ENCODE measurements around the gene RNF227. TPM values are rescaled to one million over a fixed set of nuclear protein-coding genes. Genes with fewer than 3 reads are reported as not detected.
A peak's percentile ranks its signal among the peaks of the same experiment; 100 is the strongest.

RNF227 gene
- total and polyA plus RNA-seq, 2 of the 8 experiments (the other 6 are each of a cell fraction or from before 2014, with no cell fraction given) = 0.63 to 1.7 TPM

- TF ChIP-seq RBBP5 (IDR thresholded peaks at IDR 0.05; ENCODE audit: borderline replicate concordance, low read depth, low read length) (no peak), TEAD4 (IDR thresholded peaks at IDR 0.05; ENCODE audit: low read depth, low read length) (no peak), USF2 (IDR thresholded peaks at IDR 0.05; ENCODE audit: low read length) (no peak), JUN (IDR thresholded peaks at IDR 0.05; ENCODE audit: low read depth, low read length) (peak; percentile 87), TCF12 (IDR thresholded peaks at IDR 0.05; ENCODE audit: low read depth, low read length) (no peak), CBX5 (IDR thresholded peaks at IDR 0.05; ENCODE audit: low read depth, low read length) (no peak), PHF8 (conservative IDR thresholded peaks at IDR 0.05; ENCODE audit: low read depth, low read length) (peak; percentile 78), CTCF (IDR thresholded peaks at IDR 0.05; ENCODE audit: control extremely low read depth in 1 of 3, insufficient read depth in 1 of 3, low read depth in 1 of 3, low read length in 3 of 3) (peak in 1 of 3 experiments; percentile 6; a peak in 1 of 4 replicates), KDM1A (IDR thresholded peaks at IDR 0.05; ENCODE audit: borderline replicate concordance, low read length) (no peak), SIRT6 (IDR thresholded peaks at IDR 0.05; ENCODE audit: low read length) (no peak), FOSL1 (IDR thresholded peaks at IDR 0.05; ENCODE audit: insufficient read depth, low read depth, low read length) (no peak), ATF3 (IDR thresholded peaks at IDR 0.05; ENCODE audit: insufficient read depth, low read depth, low read length) (no peak), E2F6 (IDR thresholded peaks at IDR 0.05) (peak; percentile 32; the same call in 1 of the 2 replicates), TAF7 (optimal IDR thresholded peaks at IDR 0.05; ENCODE audit: borderline replicate concordance, low read depth, low read length) (peak; percentile 24), SUZ12 (IDR thresholded peaks at IDR 0.05; ENCODE audit: low read length) (no peak), HDAC2 (IDR thresholded peaks at IDR 0.05; ENCODE audit: borderline replicate concordance in 1 of 2, low read depth in 2 of 2, low read length in 2 of 2) (0 out of 4 replicates have a peak, but pooled peaks of 1 of the 2 experiments have one; percentile 20), POLR2A (IDR thresholded peaks at IDR 0.05; ENCODE audit: control extremely low read depth in 1 of 2, low read depth in 2 of 2, low read length in 2 of 2) (no peak), JUND (IDR thresholded peaks at IDR 0.05; ENCODE audit: low read length) (peak; percentile 99)
Observed at GRCh38 chr17:7931709-7932482, 15.8 kb upstream of the RNF227 start, which contains the start of the genes CNTROB and TRAPPC1 (continued).

Data from H1 (cell line).